GM04503 (cell line): ENCODE data around the gene CSNK1E.
"Not testable (repeated sequence)": the region's sequence is repeated elsewhere in the genome, so short reads cannot be mapped to it uniquely, and the experiment has no call there.

Source experiments
- DNase-seq: peaks from one replicate; pipeline ENCODE4 v3.0.0-alpha.2; 2012; ENCODE audit warnings: low read depth

Gene CSNK1E

DNA sequence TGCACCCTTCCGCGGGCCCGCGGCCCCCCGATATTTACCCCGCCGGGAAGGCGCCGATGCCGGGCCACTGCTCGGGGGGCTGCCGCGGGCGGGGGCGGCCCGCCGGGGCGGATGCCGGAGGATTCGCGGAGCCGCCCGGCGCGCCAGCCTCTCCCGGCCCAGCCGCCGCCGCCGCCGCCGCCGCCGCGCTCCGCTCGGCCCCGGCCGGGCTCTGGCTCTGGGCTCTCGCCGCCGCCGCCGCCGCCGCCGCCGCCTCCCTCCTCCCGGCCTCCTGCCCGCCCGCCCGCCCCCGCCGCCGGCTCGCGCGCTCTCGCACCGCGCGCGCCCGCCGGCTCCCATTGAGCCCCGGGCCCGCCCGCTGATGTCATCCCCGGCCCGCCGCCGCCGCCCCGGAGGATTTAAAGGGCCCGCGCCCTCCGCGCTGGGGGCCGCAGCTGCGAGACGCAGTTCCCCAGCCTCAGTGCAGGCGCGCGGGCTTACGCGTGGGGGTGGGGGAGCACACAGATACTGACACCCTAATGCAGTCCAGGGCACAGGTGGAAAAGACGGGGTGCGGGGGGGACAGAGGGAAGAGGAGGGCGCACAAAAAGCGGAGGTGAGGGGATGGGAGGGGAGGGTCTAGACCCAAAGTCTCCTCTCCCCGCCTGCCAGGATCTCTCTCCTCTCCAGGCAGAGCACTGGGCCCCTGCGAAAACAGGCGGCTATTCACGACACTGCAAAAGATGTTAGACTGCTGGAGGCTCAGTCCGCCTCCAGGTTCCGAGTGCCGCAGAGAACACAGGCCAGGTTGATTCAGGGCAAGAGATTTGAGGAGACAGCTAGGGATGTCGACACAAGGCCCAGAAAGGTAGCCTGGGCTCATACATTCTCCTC is at the start of gene CSNK1E:
CSNK1E (minus strand) TSS at position 312 of the 873 bp plus-strand sequence. CDS start 3,276 bp downstream, outside the sequence.
- no peak for DNase-seq

- DNase-seq, result not testable (repeated sequence)
Observed at GRCh38 chr22:38365829-38366228, 48.6 kb upstream of the CSNK1E start.

GRCh38 chr22:38365174-38365573 is 47.9 kb upstream of the CSNK1E start:
- not testable (repeated sequence) for DNase-seq

DNA sequence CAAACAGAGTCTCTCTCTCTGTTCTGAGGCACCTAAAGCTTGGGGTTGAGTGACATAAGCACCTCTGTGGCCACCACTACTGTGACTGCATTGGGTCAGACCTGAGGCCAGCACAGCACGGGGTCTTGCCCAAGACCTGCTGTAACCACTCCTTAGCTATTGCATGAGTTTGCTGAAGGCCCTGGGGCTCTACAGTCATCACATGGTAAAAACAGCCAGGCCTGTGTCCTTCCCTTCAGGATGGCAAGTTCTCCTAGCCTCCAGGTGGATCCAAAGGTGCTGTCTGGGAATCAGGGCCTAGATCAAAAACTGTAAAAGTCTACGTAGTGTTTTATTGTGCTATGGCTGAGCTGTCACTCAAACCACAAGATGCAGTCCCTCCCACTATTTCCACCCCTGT is 43.3 kb upstream of the CSNK1E start:
- not testable (repeated sequence) for DNase-seq

DNA sequence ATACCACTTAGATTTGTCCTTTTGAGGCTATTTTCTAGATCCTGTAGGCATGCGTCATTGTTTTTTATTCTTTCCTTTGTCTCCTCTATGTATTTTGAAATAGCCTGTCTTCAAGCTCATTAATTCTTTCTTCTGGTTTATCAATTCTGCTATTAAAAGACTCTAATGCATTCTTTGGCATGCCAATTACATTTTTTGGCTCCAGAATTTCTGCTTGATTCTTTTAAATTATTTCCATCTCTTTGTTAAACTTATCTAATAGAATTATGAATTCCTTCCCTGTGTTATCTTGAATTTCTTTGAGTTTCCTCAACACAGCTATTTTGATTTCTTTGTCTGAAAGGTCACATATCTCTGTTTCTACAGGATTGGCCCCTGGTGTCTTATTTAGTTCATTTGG is 42.6 kb upstream of the CSNK1E start:
- DNase-seq, result not testable (repeated sequence)

DNA sequence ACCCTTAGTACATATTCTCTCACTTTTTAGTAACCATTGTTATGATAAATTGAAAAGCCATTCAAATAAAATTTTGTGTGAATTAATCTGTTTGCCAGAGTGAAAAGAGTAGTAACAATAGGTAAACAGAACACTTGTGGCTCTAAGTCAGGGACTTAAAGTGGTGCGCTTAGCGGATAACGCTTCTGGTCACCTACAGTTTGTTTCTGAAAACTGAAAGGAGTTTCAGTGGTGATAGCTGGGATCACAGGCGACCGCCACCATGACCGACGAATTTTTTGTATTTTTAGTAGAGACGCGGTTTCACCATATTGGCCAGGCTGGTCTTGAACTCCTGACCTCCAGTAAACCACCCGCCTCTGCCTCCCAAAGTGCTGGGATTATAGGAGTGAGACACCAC is 40.7 kb upstream of the CSNK1E start:
- not testable (repeated sequence) for DNase-seq

DNA sequence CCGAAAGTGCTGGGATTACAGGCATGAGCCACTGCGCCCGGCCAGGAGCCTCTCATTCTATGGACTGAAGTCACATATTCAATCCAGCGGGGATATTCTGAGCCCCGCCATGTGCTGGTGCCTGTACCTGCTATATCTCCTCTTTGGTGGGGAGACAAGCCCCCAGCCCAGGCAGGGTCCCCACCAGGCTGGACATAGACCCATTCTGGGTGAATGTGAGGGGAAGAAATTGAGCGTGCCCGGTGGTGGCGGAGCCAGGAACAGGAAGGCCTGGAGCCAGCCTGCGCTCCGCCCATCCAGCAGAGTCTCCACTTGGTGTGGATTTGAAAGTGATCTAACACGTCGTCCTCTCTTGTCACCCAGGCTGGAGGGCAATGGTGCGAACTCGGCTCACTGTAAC is 38.0 kb upstream of the CSNK1E start:
- DNase-seq, result no peak

- DNase-seq, result no peak
Observed at GRCh38 chr22:38353701-38354100, 36.5 kb upstream of the CSNK1E start.

GRCh38 chr22:38353142-38353629 is 36.0 kb upstream of the CSNK1E start:
- no peak for DNase-seq

- no peak for DNase-seq
Observed at GRCh38 chr22:38352436-38352835, 35.2 kb upstream of the CSNK1E start.

DNA sequence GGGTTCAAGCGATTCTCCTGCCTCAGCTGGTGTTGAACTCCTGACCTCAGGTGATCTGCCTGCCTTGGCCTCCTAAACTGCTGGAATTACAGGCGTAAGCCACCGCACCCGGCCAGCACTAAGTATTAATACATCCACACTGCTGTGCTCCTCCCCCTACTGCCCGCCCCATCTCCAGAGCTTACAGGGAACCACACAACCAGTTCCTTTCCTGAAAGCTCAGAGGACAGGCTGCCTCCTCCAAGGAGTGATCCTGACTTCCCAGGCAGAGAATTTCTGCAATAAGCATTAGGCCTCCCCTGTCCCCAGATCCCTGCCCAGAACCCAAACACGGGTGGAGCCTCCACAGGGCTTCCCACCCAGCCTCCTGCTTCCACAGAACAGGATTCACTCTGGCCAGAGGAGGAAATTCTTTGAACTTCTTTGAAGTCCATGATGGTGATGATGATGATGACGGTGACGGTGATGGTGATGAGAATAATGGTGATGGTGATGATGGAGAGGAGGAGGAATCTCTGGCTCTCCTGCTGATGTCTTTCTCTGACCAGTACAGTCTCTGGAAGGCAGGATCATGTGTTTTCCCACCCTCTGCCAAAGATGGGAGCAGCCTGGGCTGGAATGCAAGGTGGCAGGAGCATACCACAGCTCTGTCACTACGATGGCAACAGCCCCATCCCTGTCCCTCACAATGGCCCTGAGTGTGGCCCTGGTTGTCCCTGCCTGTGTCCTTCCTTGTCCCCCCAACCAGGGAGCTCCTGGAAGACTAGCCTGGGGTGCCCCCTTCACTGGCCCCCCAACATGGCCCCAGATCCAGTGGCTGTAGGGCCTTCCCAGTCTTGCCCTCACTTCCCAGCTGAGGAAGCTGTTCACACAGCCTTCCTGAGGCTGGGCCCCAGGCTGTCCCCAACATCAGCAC is 33.5 kb upstream of the CSNK1E start:
- no peak for DNase-seq

GRCh38 chr22:38348751-38349496 is 31.7 kb upstream of the CSNK1E start:
- DNase-seq, result no peak

DNA sequence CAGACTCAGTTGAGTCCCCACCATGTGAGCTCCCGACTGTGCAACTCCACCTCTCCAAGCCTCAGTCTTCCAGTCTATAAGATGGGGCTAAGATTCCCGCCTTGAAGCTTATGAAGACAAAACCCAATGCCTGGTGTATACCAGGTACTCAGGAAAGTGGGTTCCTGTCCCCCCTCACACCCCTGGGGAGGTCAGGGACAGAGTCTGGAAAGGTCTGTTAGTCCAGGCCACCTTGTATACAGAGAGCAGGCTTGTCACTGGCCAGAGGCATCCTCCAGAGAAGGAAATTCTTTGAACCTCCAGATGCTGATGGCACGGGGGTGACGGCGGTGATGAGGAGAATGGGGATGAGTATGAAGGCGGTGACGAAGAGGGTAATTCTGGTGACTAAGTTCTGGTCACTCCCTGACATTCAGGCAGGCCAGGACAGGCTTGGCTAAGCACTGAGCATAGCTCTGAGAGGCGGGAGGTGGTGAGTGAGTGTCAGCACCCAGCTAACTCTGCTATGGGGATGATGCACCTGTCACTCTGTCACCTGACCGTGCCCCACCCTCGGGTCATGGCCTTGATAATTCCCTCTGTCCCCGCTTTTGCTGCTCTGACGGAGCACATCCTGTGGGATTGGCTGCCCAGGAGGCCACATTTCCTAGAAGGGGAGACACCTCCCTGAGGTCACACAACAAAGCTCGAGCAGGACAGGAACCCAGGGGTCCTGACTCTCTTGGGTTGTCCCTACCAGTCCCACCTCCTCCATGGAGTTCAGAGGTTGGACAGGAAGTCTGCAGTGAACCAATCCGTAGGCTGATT is 30.9 kb upstream of the CSNK1E start:
- no peak for DNase-seq

DNA sequence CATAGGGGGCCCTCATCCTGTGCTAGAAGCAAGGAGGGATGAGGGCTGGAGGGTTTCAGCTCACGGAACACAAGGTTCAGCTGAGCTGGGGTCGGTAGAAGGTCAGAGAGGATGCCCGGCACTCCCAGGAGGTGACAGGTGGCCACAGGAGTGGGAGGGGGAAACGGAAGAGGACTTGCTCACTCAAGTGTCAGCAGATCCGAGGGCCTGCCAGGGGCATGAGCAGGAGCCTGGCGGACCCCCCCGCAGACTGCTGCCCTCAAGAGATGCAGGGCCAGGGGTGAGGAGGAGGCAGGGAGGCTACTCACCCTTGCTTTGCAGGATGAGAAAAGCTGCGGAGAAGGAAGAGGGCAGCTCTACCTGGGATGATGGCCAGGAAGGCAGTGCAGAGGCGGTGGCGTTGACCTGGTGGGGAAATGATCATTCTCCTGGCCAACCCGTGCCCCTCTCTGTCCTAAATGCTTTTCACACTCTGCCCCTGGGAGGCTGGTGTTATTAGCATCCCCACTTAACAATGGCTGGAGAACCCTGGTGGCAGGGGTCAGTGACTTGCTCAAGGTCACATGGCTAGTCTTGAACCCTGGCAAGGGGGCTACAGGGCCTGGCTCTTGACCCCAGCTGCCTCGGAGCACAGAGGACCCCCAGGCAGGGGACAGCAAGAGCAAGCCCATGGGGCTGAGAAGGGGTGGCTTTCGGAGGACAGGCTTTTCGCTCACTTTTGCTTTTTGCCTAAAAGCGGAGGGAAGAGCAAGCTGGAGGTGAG is 30.1 kb upstream of the CSNK1E start:
- DNase-seq, result no peak

- no peak for DNase-seq
Observed at GRCh38 chr22:38346506-38346905, 29.3 kb upstream of the CSNK1E start.

- no peak for DNase-seq
Observed at GRCh38 chr22:38345782-38346181, 28.5 kb upstream of the CSNK1E start.

DNA sequence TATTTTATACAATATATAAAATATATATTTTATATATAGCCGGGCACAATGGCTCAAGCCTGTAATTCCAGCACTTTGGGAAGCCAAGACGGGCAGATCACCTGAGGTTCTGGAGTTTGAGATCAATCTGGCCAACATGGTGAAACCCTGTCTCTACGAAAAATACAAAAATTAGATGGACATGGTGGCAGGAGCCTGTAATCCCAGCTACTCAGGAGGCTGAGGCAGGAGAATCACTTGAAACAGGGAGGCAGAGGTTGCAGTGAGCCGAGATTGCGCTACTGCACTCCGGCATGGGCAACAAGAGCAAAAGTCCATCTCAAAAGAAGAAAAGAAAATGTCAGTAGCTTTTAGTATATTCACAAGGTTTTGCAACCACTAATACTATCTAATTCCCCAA is 22.7 kb upstream of the CSNK1E start:
- not testable (repeated sequence) for DNase-seq

DNA sequence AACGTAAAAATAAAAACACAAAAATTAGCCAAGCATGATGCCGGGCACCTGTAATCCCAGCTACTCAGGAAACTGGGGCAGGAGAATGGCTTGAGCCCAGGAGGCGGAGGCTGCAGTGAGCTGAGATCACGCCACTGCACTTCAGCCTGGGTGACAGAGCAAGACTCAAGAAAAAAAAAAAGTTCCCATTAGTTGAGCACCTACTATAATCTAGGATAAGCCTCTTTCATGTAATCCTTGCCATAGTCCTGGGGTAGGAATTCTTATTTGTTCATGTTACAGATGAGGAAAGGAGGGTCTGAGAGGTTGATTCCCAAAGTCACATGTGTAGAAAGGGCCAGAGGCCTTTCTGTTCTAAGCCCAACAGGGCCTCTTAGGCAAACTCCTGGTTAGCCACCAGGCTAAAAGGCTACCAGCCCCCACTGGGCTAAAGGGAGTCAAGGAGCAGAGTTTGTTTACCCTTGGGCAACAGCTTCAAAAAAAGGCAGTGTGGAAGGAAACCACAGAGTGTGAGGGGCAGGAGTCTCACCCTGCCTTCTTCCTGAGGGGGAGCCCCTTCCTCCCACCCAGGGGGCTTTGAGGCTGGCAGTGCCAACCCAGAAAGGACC is 21.6 kb upstream of the CSNK1E start:
- DNase-seq, result no peak

- no peak for DNase-seq
Observed at GRCh38 chr22:38336699-38337098, 19.5 kb upstream of the CSNK1E start.

- no peak for DNase-seq
Observed at GRCh38 chr22:38335077-38335476, 17.8 kb upstream of the CSNK1E start.
